Measurements from ENCODE around the gene NKTR.

NKTR gene

DNA sequence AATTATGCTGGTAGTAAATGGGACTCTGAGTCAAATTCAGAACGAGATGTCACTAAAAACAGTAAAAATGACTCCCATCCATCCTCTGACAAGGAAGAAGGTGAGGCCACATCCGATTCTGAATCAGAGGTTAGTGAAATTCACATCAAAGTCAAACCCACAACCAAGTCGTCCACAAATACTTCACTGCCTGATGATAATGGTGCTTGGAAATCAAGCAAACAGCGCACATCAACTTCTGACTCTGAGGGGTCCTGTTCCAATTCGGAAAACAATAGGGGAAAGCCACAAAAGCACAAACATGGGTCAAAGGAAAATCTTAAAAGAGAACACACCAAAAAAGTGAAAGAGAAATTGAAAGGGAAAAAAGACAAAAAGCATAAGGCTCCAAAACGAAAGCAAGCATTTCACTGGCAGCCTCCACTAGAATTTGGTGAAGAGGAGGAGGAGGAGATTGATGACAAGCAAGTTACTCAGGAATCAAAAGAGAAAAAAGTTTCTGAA lies 37.9 kb downstream of the NKTR start:
- Histone ChIP-seq H3K27ac (no peak overlapping the region), H3K27me3 (replicated peaks) (no peaks in the 10 kb centered on the region), H3K4me3 (ENCODE audit: low read depth, low read length) (no peak overlapping the region), H3K36me3 (replicated peaks) (peaks cover 84% of the 10 kb centered on the region)
- no peak for DNase-seq
- TF ChIP-seq, protein P1, sequence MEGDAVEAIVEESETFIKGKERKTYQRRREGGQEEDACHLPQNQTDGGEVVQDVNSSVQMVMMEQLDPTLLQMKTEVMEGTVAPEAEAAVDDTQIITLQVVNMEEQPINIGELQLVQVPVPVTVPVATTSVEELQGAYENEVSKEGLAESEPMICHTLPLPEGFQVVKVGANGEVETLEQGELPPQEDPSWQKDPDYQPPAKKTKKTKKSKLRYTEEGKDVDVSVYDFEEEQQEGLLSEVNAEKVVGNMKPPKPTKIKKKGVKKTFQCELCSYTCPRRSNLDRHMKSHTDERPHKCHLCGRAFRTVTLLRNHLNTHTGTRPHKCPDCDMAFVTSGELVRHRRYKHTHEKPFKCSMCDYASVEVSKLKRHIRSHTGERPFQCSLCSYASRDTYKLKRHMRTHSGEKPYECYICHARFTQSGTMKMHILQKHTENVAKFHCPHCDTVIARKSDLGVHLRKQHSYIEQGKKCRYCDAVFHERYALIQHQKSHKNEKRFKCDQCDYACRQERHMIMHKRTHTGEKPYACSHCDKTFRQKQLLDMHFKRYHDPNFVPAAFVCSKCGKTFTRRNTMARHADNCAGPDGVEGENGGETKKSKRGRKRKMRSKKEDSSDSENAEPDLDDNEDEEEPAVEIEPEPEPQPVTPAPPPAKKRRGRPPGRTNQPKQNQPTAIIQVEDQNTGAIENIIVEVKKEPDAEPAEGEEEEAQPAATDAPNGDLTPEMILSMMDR (IDR thresholded peaks at IDR 0.05; ENCODE audit: low read depth, low read length, missing control alignments): no peak
- in situ Hi-C loops (cut with HindIII; ENCODE audit: low pct_ligation_motif_present, low sequenced_read_pairs): no loop called here

DNA sequence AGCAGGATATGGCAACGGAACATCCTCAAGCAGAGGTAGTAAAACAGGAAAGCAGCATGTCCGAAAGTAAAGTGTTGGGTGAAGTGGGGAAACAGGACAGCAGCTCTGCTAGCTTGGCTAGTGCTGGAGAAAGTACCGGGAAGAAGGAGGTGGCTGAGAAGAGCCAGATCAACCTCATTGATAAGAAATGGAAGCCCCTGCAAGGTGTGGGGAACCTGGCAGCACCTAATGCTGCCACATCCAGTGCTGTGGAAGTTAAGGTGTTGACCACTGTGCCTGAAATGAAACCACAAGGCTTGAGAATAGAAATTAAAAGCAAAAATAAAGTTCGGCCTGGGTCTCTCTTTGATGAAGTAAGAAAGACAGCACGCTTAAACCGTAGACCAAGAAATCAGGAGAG lies 38.7 kb downstream of the NKTR start:
- Histone ChIP-seq H3K36me3 (replicated peaks) (peaks cover 85% of the 10 kb centered on the region), H3K27ac (no peak overlapping the region), H3K4me3 (ENCODE audit: low read depth, low read length) (no peak overlapping the region), H3K27me3 (replicated peaks) (no peaks in the 10 kb centered on the region)
- TF ChIP-seq, protein P1 (IDR thresholded peaks at IDR 0.05; ENCODE audit: low read depth, low read length, missing control alignments): no peak
- in situ Hi-C loops (cut with HindIII; ENCODE audit: low pct_ligation_motif_present, low sequenced_read_pairs): no loop called here
- no peak for DNase-seq

- Histone ChIP-seq H3K27ac (no peak overlapping the region), H3K4me3 (ENCODE audit: low read depth, low read length) (no peak overlapping the region), H3K36me3 (replicated peaks) (peaks cover 85% of the 10 kb centered on the region), H3K27me3 (replicated peaks) (no peaks in the 10 kb centered on the region)
- in situ Hi-C loops (cut with HindIII; ENCODE audit: low pct_ligation_motif_present, low sequenced_read_pairs): no loop called here
- TF ChIP-seq, protein P1 (IDR thresholded peaks at IDR 0.05; ENCODE audit: low read depth, low read length, missing control alignments): no peak
- DNase-seq: no peak
Measured at GRCh38 chr3:42640129-42640528, 39.6 kb downstream of the NKTR start.

DNA sequence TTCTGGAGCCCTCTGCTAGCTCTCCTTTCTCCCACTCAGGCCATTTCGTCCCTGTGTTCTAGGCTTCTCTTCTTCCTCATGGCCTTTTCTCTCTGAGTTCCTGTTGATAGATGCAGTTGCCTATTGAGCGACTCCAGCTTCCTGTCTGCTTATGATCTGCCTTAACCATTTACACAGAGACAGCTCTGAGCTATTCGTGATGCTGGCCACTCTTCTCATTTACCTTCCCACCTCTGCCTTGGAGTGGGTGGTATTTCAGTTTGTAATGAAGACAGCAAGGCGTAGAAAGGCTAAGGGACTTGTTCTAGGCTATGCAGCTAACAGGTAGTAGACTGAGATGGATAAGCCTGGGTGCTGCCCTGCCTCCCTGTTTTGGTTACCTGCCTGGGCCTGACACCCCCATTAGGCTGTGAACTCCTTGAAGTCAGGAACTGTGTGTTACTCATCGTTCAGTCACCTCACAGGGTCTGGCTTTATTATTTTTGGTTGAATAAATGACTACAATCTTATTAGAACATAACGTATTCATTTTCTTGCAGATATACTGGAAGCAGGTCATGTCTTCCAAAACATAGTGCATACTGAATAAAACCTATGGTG lies 40.4 kb downstream of the NKTR start:
- Histone ChIP-seq H3K36me3 (replicated peaks) (peaks cover 81% of the 10 kb centered on the region), H3K4me3 (ENCODE audit: low read depth, low read length) (no peak overlapping the region), H3K27ac (no peak overlapping the region), H3K27me3 (replicated peaks) (no peaks in the 10 kb centered on the region)
- TF ChIP-seq, protein P1 (IDR thresholded peaks at IDR 0.05; ENCODE audit: low read depth, low read length, missing control alignments): no peak
- no peak for DNase-seq
- in situ Hi-C loops (cut with HindIII; ENCODE audit: low pct_ligation_motif_present, low sequenced_read_pairs): no loop called here

GRCh38 chr3:42647821-42648459 lies 47.5 kb downstream of the NKTR start:
- H3K27ac ChIP-seq: no peak overlapping the region
- peaks cover 41% of the 10 kb centered on the region for H3K36me3 ChIP-seq (replicated peaks)
- no peak for DNase-seq
- in situ Hi-C loops (cut with HindIII; ENCODE audit: low pct_ligation_motif_present, low sequenced_read_pairs): no loop called here
- TF ChIP-seq, protein P1 (IDR thresholded peaks at IDR 0.05; ENCODE audit: low read depth, low read length, missing control alignments): no peak
- no peak overlapping the region for H3K4me3 ChIP-seq (ENCODE audit: low read depth, low read length)
- no peaks in the 10 kb centered on the region for H3K27me3 ChIP-seq (replicated peaks)
